Keratinocyte (primary cell): ENCODE data around the gene CCDC88A. TPM values are rescaled to one million over a fixed set of nuclear protein-coding genes. Genes with fewer than 3 reads are reported as not detected.

ENCODE experiments used
- DNase-seq: peaks from one replicate; pipeline ENCODE4 v3.0.0-alpha.2; 2011; ENCODE audit warnings: low read depth, missing footprints, low spot score
- FAIRE-seq: peaks from 2 replicates; lab custom pipeline; 2011; peaks lifted over from hg19 to GRCh38; lab: Jason Lieb, UNC
- H2AFZ ChIP-seq: 2 replicates; pipeline ENCODE4 v1.6.0; 2012; ENCODE audit warnings: low read length, control low read depth, inconsistent platforms; ENCODE audit not compliant: control insufficient read depth
- H3K27ac ChIP-seq: 2 replicates; pipeline ENCODE4 v1.5.1; 2011; ENCODE audit warnings: low read length; ENCODE audit not compliant: control insufficient read depth, insufficient read depth
- H3K27me3 ChIP-seq: 3 replicates; pipeline ENCODE4 v1.6.0; 2011; ENCODE audit warnings: low read length; ENCODE audit not compliant: control insufficient read depth, insufficient read depth; ENCODE audit errors: extremely low read depth
- H3K36me3 ChIP-seq, 2 experiments: 2 replicates in 1 of 2; 3 replicates in 1 of 2; pipeline ENCODE4 v1.5.1; 2011; ENCODE audit warnings: low read length in 2 of 2, mild to moderate bottlenecking in 1 of 2; ENCODE audit not compliant: control insufficient read depth in 2 of 2, insufficient read depth in 2 of 2; ENCODE audit errors: extremely low read depth in 1 of 2
- H3K4me1 ChIP-seq: 3 replicates; pipeline ENCODE4 v1.5.1; 2011; ENCODE audit warnings: low read length; ENCODE audit not compliant: control insufficient read depth, insufficient read depth; ENCODE audit errors: extremely low read depth
- H3K4me2 ChIP-seq: 3 replicates; pipeline ENCODE4 v1.6.0; 2011; ENCODE audit warnings: low read depth, low read length; ENCODE audit not compliant: control insufficient read depth, insufficient read depth; ENCODE audit errors: extremely low read depth
- H3K4me3 ChIP-seq, 3 experiments: fragments of 200-600 bp in 1 of 3; sonication (generic) in 1 of 3; 2 replicates in 2 of 3; 3 replicates in 1 of 3; pipeline ENCODE4 v1.5.1; 2011 to 2016; ENCODE audit warnings: low read length in 3 of 3, mild to moderate bottlenecking in 3 of 3, control low read depth in 2 of 3, inconsistent platforms in 1 of 3, low read depth in 1 of 3, mixed read lengths in 1 of 3, mixed run types in 1 of 3, moderate library complexity in 1 of 3; ENCODE audit not compliant: control insufficient read depth in 2 of 3, insufficient read depth in 2 of 3; ENCODE audit errors: extremely low read depth in 1 of 3
- H3K79me2 ChIP-seq: 2 replicates; pipeline ENCODE4 v1.6.0; 2012; ENCODE audit warnings: low read length; ENCODE audit not compliant: control insufficient read depth, insufficient read depth
- H3K9ac ChIP-seq: 3 replicates; pipeline ENCODE4 v1.6.0; 2011; ENCODE audit warnings: low read length; ENCODE audit not compliant: control insufficient read depth, insufficient read depth; ENCODE audit errors: extremely low read depth
- H3K9me1 ChIP-seq: 3 replicates; pipeline ENCODE4 v1.6.0; 2011; ENCODE audit warnings: low read length; ENCODE audit not compliant: control insufficient read depth, insufficient read depth; ENCODE audit errors: extremely low read depth
- H3K9me3 ChIP-seq: 2 replicates; pipeline ENCODE4 v1.5.1; 2012; ENCODE audit warnings: low read depth, low read length; ENCODE audit not compliant: control insufficient read depth
- H4K20me1 ChIP-seq: 3 replicates; pipeline ENCODE4 v1.6.0; 2011; ENCODE audit warnings: low read length; ENCODE audit not compliant: control insufficient read depth, insufficient read depth; ENCODE audit errors: extremely low read depth
- CTCF ChIP-seq, 3 experiments: IDR thresholded peaks in 1 of 3; conservative IDR thresholded peaks in 1 of 3; optimal IDR thresholded peaks in 1 of 3; 2 replicates in 2 of 3; 3 replicates in 1 of 3; pipeline versions ENCODE3 to v1.5.1; 2011; ENCODE audit warnings: low read length in 3 of 3, mild to moderate bottlenecking in 3 of 3, moderate library complexity in 2 of 3, control low read depth in 1 of 3, inconsistent platforms in 1 of 3; ENCODE audit not compliant: insufficient read depth in 2 of 3; ENCODE audit errors: extremely low read depth in 1 of 3
- EZH2 ChIP-seq: IDR thresholded peaks from one replicate; pipeline ENCODE4 v1.6.1; 2012; ENCODE audit warnings: inconsistent platforms, mild to moderate bottlenecking, low read length, moderate library complexity
- dilution Hi-C: fragments of 300-500 bp; cut with MboI; formaldehyde crosslinking; loops from one replicate; pipeline ENCODE4 v1.7.0; 2020; ENCODE audit warnings: low sequenced_read_pairs; ENCODE audit not compliant: extremely low pct_ligation_motif_present
- polyA plus RNA-seq, 5 experiments: library from polyadenylated mRNA; depleted of rRNA in 3 of 5; stranded (reverse) in 3 of 5; stranded (forward) in 1 of 5; unstranded in 1 of 5; fragments of >200 nt; gene quantifications; 1 replicate in 1 of 5; 2 replicates in 3 of 5; 3 replicates in 1 of 5; pipeline versions ENCODE4 v1.2.1 to v1.2.3, GENCODE V29; 2011 to 2012; ENCODE audit warnings: missing spikeins in 2 of 5, low read depth in 1 of 5, low replicate concordance in 1 of 5

Gene CCDC88A
- polyA plus RNA-seq, 1 donor (not counting 4 experiments of a cell fraction or from before 2014, with no cell fraction given): 21.3 TPM

DNA sequence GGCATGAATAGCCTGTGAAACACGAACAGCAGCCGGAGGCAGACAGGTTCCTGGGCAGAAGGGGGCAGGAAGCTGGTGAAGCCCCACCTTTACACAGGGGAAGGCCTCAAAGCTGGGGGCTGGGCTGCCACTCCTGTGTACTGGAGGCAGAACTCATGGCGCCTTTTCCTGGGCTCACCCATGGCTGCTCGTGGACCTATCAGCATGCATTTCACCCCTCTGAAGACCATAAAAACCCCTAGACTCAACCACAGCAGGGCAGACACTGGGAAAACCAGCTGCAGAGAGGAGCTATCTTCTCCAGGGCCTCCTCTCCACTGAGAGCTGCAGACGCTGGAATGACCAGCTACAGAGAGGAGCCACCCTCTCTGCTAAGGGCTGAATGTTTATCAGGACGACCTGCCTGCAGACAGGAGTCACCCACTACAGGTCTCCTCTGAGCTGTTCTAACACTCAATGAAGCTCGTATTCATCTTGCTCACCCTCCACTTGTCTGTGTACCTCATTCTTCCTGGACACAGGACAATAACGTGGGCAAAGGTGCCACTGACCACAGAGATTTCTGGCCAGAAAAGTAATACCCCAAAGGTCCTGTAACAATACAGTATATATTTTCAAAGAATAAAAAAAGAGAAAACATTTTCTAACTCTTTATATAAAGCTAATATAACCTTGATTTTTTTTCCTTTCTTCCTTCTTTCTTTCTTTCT lies 18.9 kb upstream of the CCDC88A start:
- Histone ChIP-seq H3K4me3 (no peak overlapping the region), H3K9me3 (no peaks in the 10 kb centered on the region), H4K20me1 (no peaks in the 10 kb centered on the region), H3K27me3 (no peaks in the 10 kb centered on the region), H3K79me2 (no peaks in the 10 kb centered on the region), H2AFZ (no peak overlapping the region), H3K27ac (no peak overlapping the region), H3K9me1 (no peaks in the 10 kb centered on the region), H3K4me2 (no peak overlapping the region), H3K9ac (no peak overlapping the region), H3K4me1 (no peaks in the 10 kb centered on the region), H3K36me3 (no peaks in the 10 kb centered on the region)
- TF ChIP-seq CTCF (optimal IDR thresholded peaks at IDR 0.05 in 1 of 3, IDR thresholded peaks at IDR 0.05 in 1 of 3, conservative IDR thresholded peaks at IDR 0.05 in 1 of 3; ENCODE audit: extremely low read depth in 1 of 3, insufficient read depth in 2 of 3, low read length in 3 of 3) (no peak), EZH2 (no peak)
- dilution Hi-C loops: no loop called here
- no peak for DNase-seq
- FAIRE-seq: no peak

- H3K4me1 ChIP-seq: no peaks in the 10 kb centered on the region
- no peaks in the 10 kb centered on the region for H4K20me1 ChIP-seq
- FAIRE-seq: no peak
- no peaks in the 10 kb centered on the region for H3K27me3 ChIP-seq
- no peak overlapping the region for H3K4me2 ChIP-seq
- dilution Hi-C loops: no loop called here
- DNase-seq: no peak
- H3K36me3 ChIP-seq: no peaks in the 10 kb centered on the region
- no peak overlapping the region for H3K4me3 ChIP-seq
- H3K9me3 ChIP-seq: no peaks in the 10 kb centered on the region
- H2AFZ ChIP-seq: no peak overlapping the region
- no peaks in the 10 kb centered on the region for H3K9me1 ChIP-seq
- no peak overlapping the region for H3K9ac ChIP-seq
- TF ChIP-seq EZH2: no peak
- no peak for TF ChIP-seq CTCF (optimal IDR thresholded peaks at IDR 0.05 in 1 of 3, IDR thresholded peaks at IDR 0.05 in 1 of 3, conservative IDR thresholded peaks at IDR 0.05 in 1 of 3; ENCODE audit: extremely low read depth in 1 of 3, insufficient read depth in 2 of 3, low read length in 3 of 3)
- no peak overlapping the region for H3K27ac ChIP-seq
- H3K79me2 ChIP-seq: no peaks in the 10 kb centered on the region
Measured at GRCh38 chr2:55437515-55438390, 18.1 kb upstream of the CCDC88A start.
